Inflammatory macrophage treated with lipopolysaccharide for 1 hour (primary cell): ENCODE results near the gene SNTG2.
A peak's percentile ranks its signal among the peaks of the same experiment; 100 is the strongest.
"Not testable (repeated sequence)": the region's sequence is repeated elsewhere in the genome, so short reads cannot be mapped to it uniquely, and the experiment has no call there.

Experiments used
- DNase-seq, 2 donors: peaks; one replicate each; pipeline ENCODE4 v3.0.0-alpha.2; 2020 to 2022

Gene SNTG2

GRCh38 chr2:1340141-1340512 lies 389.5 kb downstream of the SNTG2 start:
- DNase-seq: no peak

GRCh38 chr2:1341404-1342120 lies 390.9 kb downstream of the SNTG2 start:
- no peak for DNase-seq

- DNase-seq: no peak
Observed at GRCh38 chr2:1348789-1349188, 398.1 kb downstream of the SNTG2 start.

- peak in 1 of 2 donors; percentile 7 for DNase-seq
Observed at GRCh38 chr2:1350111-1350510, 399.5 kb downstream of the SNTG2 start.

- no peak for DNase-seq
Observed at GRCh38 chr2:1353124-1353523, 402.5 kb downstream of the SNTG2 start.

GRCh38 chr2:1353543-1353942 lies 402.9 kb downstream of the SNTG2 start:
- no peak for DNase-seq

- DNase-seq: no peak
Observed at GRCh38 chr2:1360144-1360543, 409.5 kb downstream of the SNTG2 start.

- DNase-seq: no peak
Observed at GRCh38 chr2:1360557-1361250, 410.1 kb downstream of the SNTG2 start.

- no peak for DNase-seq
Observed at GRCh38 chr2:1363367-1363766, 412.7 kb downstream of the SNTG2 start.

- DNase-seq: peak; percentile 16 to 55
Observed at GRCh38 chr2:1366546-1367134, 416.0 kb downstream of the SNTG2 start.

GRCh38 chr2:1367601-1368000 lies 417.0 kb downstream of the SNTG2 start:
- DNase-seq: no peak

GRCh38 chr2:1369905-1370304 lies 419.3 kb downstream of the SNTG2 start:
- no peak for DNase-seq

GRCh38 chr2:1370461-1370860 lies 419.8 kb downstream of the SNTG2 start:
- no peak for DNase-seq

GRCh38 chr2:1371082-1371481 lies 420.4 kb downstream of the SNTG2 start:
- no peak for DNase-seq

- no peak for DNase-seq
Observed at GRCh38 chr2:1373830-1374229, 423.2 kb downstream of the SNTG2 start.

- no peak for DNase-seq
Observed at GRCh38 chr2:1374287-1374686, 423.6 kb downstream of the SNTG2 start.

- no peak for DNase-seq
Observed at GRCh38 chr2:1375794-1376193, 425.1 kb downstream of the SNTG2 start.

GRCh38 chr2:1377473-1377872 lies 426.8 kb downstream of the SNTG2 start:
- DNase-seq: no peak

GRCh38 chr2:1378456-1379150 lies 428.0 kb downstream of the SNTG2 start:
- no peak for DNase-seq

GRCh38 chr2:1381644-1382043 lies 431.0 kb downstream of the SNTG2 start:
- DNase-seq: no peak

GRCh38 chr2:1387954-1388725 lies 437.5 kb downstream of the SNTG2 start:
- DNase-seq: not testable (repeated sequence)

- DNase-seq: not testable (repeated sequence)
Observed at GRCh38 chr2:1390118-1390517, 439.5 kb downstream of the SNTG2 start.

- no peak for DNase-seq
Observed at GRCh38 chr2:1393321-1393720, 442.7 kb downstream of the SNTG2 start.
